IPS-18c (cell line): Measurements from ENCODE around the gene PRLH.
"Not testable (repeated sequence)": the region's sequence is repeated elsewhere in the genome, so short reads cannot be mapped to it uniquely, and the experiment has no call there.

ENCODE experiments used
- H3K4me3 ChIP-seq: 2 replicates; pipeline ENCODE4 v1.7.0; 2013; ENCODE audit warnings: low read depth, mild to moderate bottlenecking, low read length, moderate library complexity; ENCODE audit not compliant: insufficient read depth
- H3K9me3 ChIP-seq: one replicate; pipeline ENCODE4 v1.6.1; 2013; ENCODE audit warnings: mild to moderate bottlenecking, low read length, moderate library complexity; ENCODE audit not compliant: control insufficient read depth, insufficient read depth

Gene PRLH

DNA sequence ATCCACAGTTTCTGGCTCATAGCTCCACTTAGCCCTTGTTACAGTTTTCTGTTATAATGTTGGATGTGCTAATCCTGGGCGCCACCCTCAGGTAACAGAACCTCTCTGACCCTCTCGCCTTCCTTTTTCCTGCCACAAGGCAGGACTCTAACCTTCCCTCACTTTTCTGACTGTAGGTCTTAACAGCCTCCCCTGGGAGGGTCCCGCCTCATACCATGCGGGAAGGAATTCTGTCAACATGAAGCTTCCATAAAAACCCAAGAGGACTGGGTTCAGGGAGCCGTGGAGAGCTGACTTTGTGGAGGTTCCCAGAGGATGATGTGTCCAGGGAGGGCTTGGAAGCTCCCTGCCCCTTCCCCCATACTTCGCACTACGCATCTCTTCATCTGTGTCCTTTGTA lies 36.0 kb downstream of the PRLH start:
- Histone ChIP-seq H3K9me3 (peaks cover 3% of the 10 kb centered on the region), H3K4me3 (no peak overlapping the region)

DNA sequence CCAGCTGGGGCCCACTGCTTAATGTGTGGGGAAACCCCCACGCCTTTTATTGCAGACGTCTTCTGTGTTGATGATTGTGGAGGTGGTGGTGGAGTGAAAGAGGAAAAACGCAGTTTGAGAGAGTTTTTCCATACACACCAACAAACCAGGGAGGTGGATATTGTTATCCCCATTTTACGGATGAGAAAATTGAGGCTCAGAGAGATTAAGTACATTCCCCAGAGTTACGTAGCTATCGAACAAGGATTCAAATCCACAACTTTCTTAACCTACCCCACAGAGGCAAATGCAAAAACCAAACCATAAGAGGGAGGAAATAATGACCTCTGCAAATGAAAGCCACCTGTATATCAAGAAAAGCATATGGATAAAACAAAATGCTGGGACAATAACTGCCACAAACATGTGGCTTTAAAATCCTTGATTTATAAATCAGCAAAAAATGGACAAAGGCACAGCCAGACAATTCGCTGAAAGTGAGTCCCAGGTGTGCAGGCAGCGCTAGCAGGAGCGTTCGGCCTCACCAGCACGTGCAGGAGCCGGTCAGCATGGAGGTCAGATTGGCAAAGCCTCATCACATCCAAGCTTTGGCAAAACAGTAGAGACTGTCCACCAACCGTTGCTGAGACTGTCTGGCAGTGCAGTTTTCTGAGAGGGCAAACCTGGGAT lies 36.8 kb downstream of the PRLH start:
- Histone ChIP-seq H3K9me3 (peaks cover 6% of the 10 kb centered on the region), H3K4me3 (no peak overlapping the region)

DNA sequence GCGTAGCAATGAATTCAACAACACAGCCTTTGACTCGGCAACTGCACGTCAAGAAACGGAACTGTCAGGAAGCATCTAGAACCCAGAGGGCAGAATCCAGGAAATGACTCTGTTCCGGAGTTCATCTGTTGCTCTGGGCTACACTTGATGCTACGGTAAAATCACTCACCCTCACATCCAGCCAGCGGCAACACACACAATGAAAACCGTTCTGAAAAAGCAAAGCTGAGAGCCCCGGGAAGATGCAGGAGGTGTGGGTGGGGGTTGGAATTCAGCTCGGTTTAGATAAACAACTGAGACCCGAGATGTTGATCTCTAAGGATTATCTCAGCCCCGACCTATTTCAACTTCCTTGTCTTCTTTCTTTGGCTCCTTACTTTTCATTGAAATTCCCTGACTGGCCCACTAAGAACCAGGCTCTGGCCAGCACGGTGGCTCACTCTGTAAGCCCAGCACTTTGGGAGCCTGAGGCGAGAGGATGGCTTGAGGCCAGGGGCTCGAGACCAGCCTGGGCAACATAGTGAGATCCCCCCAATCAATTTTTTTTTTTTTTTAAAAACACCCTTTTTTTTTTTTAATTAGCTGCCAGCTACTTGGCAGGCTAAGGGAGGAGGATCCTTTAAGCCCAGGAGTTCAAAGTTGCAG lies 37.5 kb downstream of the PRLH start:
- H3K4me3 ChIP-seq, result no peak overlapping the region

DNA sequence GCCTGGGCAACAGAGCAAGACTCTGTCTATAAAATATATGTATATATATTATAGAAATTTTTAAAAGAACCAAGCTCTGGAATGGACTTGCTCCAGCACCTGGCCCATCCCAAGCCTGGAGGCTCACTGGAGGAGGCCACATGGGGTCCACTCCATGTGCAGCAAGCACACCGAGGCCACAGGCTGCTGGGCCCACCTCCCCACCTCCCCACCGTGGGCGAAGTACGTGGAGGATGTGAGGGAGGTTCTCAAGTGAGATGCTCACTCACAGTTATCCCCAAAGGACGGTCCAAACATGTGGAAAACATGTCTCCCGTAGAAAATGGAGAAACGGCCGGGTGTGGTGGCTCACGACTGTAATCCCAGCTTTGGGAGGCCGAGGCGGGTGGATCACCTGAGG lies 38.0 kb downstream of the PRLH start:
- H3K4me3 ChIP-seq, result no peak overlapping the region
- H3K9me3 ChIP-seq, result peaks cover 6% of the 10 kb centered on the region

More for the DNA sequence above, 37.5 kb downstream of the PRLH start:
- H3K9me3 ChIP-seq, result peaks cover 6% of the 10 kb centered on the region

DNA sequence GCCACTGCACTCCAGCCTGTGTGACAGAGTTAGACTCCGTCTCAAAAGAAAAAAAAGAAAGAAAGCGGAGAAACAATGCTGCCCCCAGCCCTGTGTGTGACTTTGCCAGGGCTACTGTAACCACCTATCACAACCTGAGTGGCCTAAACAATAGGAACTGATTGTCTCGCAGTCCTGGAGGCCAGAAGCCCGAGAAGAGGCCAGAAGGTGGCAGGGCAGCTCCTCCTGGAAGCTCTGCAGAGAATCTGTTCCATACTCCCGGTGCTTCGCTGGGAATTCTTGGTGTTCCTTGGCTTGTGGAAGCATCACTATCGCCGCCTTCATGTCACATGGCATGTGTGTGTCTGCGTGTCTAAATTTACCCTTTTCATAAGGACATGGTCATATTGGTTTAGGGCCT lies 38.6 kb downstream of the PRLH start:
- Histone ChIP-seq H3K9me3 (peaks cover 6% of the 10 kb centered on the region), H3K4me3 (no peak overlapping the region)

DNA sequence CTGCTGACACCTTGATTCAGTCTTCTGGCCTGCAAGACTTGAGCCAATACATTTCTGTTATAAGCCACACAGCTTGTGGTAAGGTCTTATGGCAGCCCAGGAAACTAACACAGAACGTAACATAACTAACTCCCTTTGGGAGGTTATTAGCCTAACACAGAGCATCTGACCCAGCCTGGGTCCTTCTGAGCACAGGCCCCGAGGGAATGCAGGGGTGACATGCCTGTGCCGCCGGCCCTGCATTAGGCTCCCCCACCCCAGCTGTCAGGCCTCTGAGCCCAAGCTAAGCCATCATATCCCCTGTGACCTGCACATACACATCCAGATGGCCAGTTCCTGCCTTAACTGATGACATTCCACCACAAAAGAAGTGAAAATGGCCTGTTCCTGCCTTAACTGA lies 40.1 kb downstream of the PRLH start:
- not testable (repeated sequence) for H3K4me3 ChIP-seq, H3K9me3 ChIP-seq

DNA sequence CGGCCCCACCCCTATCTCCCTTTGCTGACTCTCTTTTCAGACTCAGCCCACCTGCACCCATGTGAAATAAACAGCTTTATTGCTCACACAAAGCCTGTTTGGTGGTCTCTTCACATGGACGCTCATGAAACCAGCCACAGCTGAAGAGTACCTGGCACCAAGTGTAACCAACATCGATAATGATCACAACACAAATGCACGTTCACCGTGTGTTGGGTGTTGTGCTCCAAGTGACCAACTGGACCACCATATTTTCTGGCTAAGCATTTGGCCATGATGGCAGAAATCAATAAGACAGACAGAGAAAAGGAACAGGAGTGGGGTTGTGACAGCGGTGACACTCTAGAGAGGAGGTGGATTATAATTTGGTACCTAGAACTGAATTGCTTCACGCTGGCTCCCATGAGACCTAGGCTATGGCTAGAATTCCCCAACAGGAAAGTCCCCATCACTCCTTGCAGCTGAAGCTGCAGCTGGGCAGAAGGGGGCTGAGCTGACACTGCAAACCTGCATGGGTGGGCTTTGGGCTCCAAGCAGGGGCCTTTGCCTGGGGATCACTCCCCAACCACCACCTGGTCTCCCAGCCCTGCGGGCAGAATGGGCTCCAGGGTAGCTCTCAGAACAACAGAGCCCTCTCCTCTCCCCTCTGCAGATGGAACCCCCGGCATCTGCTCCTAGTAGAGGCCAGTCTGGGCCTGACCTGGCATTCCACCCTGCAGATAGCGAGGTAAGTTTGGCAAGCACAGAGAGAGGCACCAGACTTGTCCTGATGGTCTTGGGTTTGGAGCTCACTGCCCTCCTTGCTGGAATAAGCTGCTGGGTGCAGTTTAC lies 46.4 kb downstream of the PRLH start:
- H3K4me3 ChIP-seq, result no peak overlapping the region

DNA sequence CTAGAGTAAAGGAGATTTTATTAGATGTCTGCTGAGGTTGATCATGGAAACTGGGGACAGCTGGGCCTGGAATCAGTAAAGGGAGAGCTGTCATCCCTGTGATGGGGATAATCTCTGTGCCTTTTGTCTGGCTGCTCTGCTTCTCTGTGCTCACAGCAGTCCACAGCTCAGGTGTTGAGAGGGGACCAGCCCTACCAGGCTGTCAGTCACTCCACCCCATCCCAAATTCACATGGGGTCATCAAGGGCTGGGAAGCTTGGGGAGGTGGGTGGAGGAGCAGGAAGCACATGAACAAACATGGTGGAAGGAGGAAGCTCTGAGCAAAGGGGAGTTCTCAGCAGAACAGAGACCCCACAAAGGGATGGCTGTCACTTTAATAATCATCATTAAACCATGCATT lies 47.3 kb downstream of the PRLH start:
- Histone ChIP-seq H3K9me3 (no peaks in the 10 kb centered on the region), H3K4me3 (no peak overlapping the region)

More for the DNA sequence above, 46.4 kb downstream of the PRLH start:
- H3K9me3 ChIP-seq, result peaks cover under 1% of the 10 kb centered on the region

DNA sequence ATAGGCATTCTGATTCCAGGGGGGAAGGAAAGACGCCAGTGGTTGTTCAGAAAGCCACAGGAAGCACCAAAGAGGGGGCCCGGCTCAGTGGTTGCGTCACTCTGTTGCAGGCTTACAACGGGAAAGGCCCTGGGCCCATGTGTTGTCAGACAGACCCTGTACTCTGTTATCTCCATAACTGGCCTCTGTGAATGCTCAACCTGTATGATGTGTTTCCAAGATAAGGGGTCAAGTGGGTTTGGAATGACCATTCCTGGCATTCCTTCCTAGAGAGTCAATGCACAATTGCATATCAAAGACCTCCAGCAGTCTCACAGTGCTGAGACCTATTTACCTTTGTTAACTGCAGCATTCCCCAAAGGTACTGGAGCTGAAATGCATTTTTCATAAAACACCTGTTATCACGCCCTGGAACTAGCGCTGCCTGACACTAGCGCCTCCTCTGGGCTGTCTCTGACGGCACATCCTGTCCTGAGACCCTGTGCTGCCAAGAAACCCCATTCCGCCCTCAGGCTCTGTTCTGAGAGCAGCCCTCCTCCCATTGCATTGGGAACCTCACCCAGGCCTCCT lies 47.9 kb downstream of the PRLH start:
- H3K9me3 ChIP-seq, result no peaks in the 10 kb centered on the region
- no peak overlapping the region for H3K4me3 ChIP-seq

DNA sequence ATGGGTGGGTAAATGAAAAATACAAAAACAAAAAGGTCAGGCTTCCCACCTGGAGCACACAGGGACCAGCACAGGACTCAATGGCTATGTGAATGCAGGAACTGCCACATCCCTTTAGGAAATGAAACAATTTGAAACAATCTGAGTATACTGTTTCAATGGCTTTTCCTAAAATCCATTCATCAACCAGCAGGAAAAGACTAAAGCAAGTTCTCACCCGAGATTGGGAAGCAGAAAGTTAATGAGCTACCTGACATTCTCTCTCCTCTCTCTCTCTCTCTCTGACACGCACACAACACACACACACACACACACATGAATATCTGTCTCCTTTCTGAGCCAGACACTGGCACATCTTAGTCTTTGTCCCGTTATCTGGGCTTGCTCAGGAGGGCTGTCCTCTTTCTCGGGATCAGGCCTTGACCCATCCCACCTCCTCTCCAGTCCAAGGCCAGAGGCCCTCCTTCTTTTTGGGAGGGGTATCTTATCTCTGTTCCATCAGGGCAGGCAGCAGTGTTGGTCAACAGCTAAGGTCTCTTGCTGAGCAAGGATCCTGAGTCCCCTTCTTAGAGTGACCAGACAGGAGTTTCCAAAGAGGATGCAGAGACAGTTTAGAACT lies 49.4 kb downstream of the PRLH start:
- Histone ChIP-seq H3K4me3 (no peak overlapping the region), H3K9me3 (no peaks in the 10 kb centered on the region)

DNA sequence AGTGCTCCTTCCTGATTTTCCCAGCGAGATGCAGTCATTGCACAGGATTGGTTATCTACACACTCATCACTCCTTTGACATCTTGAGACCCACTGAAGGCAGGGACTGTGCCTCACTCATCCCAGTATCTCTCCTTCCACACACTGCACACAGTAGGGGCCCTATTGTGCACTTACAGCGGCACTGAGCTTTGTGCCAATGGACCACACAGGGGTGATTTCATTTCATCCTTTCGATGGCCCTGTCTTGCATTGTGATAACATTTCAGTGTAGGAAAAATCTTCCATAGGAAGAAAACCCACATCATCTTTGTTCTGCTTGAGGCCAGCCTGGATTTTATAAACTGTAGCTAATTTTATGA lies 50.0 kb downstream of the PRLH start:
- Histone ChIP-seq H3K4me3 (no peak overlapping the region), H3K9me3 (no peaks in the 10 kb centered on the region)
